Measurements from ENCODE around the gene GASK1A.

GASK1A gene

DNA sequence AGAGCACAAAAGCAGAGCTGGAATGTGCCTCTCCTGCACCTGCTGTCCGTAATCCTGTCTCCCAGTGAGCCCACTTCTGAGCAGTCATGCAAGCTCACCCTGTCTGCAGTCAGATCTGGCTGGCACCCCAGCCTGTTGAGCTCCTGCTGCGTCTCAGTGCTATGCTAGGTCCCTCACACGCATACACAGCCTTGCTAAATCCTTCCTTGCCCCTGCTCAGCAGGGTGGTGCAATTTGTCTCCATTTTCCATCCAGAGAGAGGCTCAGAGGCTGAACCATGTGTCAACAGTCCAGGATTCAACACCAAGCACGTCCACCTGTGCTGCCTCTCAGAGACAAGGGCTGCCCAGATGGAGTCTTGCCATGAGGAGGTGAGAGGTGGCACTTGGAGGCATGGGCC lies 115.7 kb downstream of the GASK1A start:
- DNase-seq (ENCODE audit: low spot score in 2 of 2) (no peak), ATAC-seq (ENCODE audit: low read depth) (no peak)
- Mint-ChIP-seq H3K36me3 (peaks cover 8% of the 10 kb centered on the region), H3K4me1 (peaks cover 8% of the 10 kb centered on the region), H3K9me3 (no peaks in the 10 kb centered on the region), H3K27ac (no peak overlapping the region), H3K27me3 (peaks cover 2% of the 10 kb centered on the region), H3K4me3 (no peak overlapping the region)

DNA sequence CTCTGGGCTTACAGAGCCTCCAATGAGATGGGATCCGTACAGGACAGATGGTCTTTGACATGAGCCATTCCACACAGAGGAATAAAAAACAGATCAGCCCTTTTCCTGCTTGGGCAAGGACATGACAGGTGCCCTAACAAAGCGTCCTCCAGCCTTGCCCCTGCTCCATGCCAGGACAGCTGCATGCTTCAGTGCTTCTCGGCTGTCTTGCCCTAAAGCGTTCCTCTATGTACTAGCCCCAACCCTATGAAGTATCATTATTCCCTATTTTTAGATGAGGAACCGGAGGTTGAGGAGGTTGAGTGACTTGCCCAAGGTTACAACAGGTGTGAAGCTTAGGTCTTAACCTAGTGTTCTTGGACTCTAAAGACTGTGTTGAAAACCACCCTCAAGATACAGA lies 116.3 kb downstream of the GASK1A start:
- ATAC-seq (ENCODE audit: low read depth) (no peak), DNase-seq (ENCODE audit: low spot score in 2 of 2) (no peak)
- peaks cover 7% of the 10 kb centered on the region for H3K4me1 Mint-ChIP-seq
- H3K4me3 Mint-ChIP-seq: no peak overlapping the region
- peaks cover 6% of the 10 kb centered on the region for H3K36me3 Mint-ChIP-seq
- H3K27ac Mint-ChIP-seq: no peak overlapping the region
- peaks cover under 1% of the 10 kb centered on the region for H3K27me3 Mint-ChIP-seq
- no peaks in the 10 kb centered on the region for H3K9me3 Mint-ChIP-seq

DNA sequence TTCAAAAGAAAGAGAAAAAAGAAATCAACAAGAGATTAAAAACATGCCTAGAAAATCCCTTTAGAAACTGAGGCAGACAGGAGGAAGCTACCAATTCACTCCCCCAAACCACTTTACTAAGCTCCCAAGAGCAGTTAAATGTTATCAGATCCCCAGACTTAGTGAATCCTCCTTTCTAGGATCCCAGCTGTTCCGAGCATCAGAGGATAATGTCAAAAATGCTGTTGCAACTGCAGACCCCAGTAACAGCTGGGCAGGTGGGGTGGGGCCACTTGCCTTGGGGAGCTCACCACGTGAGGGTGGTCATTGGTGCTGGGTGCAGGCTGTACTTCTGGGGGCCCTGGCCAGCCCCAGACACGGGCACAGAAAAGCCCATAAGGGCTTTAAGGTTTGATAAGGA lies 117.7 kb downstream of the GASK1A start:
- ATAC-seq (ENCODE audit: low read depth) (no peak), DNase-seq (ENCODE audit: low spot score in 2 of 2) (no peak)
- Mint-ChIP-seq H3K4me3 (no peak overlapping the region), H3K27me3 (no peaks in the 10 kb centered on the region), H3K4me1 (peaks cover 2% of the 10 kb centered on the region), H3K27ac (no peak overlapping the region), H3K36me3 (peaks cover 6% of the 10 kb centered on the region), H3K9me3 (no peaks in the 10 kb centered on the region)

DNA sequence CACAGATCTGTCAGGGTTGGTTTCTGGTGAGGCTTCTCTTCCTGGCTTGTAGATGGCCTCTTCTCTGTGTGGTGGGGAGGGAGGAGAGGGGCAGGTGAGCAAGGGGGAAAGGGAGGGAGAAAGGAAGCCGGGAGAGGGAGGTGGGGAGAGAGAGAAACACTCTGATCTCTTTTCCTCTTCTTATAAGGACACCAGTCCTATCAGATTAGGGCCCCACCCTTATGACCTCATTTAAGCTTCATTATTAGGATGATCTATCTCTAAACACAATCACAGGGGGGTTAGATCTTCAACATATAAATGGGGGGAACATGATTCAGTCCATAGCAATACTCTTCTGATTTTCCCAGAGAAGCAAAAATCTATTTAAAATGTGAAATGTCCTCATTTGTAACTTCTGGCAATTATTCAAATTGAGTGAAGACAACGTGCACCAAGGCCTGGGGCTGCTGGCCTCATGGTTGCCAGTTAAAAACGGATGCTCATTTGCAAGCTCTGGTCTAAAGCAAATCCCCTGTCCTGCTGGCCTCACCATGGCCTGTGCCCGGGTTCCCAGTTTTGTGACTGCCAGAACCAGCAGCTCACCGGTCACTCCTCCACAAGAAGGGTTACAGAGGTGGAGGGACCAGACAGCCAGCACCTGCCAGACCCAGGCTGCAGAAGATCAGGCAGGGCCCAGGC lies 118.4 kb downstream of the GASK1A start:
- Mint-ChIP-seq H3K27me3 (no peaks in the 10 kb centered on the region), H3K4me1 (no peaks in the 10 kb centered on the region), H3K4me3 (no peak overlapping the region), H3K27ac (no peak overlapping the region), H3K36me3 (peaks cover 6% of the 10 kb centered on the region), H3K9me3 (no peaks in the 10 kb centered on the region)
- DNase-seq (ENCODE audit: low spot score in 2 of 2) (no peak), ATAC-seq (ENCODE audit: low read depth) (no peak)

DNA sequence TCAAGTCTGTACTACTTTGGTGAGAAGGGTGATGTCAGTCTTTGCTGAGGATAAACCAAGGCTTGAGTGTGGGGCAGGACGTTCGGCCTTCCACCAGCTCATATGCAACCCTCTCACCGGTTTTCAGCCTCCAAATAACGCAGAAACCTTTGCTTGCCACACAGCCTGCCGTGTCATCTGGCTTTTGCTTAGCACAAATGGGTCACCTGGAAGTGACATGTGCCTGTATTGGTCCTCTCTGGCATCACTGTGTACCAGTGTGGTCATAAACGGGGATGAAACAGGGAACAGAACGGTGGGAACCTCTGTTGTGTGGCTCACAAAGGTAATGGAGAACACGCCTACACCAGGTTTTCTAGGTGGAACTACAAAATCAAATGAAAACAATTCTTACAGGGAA lies 119.7 kb downstream of the GASK1A start:
- peaks cover 6% of the 10 kb centered on the region for H3K36me3 Mint-ChIP-seq
- no peak overlapping the region for H3K4me3 Mint-ChIP-seq
- DNase-seq (ENCODE audit: low spot score in 2 of 2) (no peak), ATAC-seq (ENCODE audit: low read depth) (no peak)
- H3K27me3 Mint-ChIP-seq: no peaks in the 10 kb centered on the region
- no peaks in the 10 kb centered on the region for H3K4me1 Mint-ChIP-seq
- no peak overlapping the region for H3K27ac Mint-ChIP-seq
- no peaks in the 10 kb centered on the region for H3K9me3 Mint-ChIP-seq

DNA sequence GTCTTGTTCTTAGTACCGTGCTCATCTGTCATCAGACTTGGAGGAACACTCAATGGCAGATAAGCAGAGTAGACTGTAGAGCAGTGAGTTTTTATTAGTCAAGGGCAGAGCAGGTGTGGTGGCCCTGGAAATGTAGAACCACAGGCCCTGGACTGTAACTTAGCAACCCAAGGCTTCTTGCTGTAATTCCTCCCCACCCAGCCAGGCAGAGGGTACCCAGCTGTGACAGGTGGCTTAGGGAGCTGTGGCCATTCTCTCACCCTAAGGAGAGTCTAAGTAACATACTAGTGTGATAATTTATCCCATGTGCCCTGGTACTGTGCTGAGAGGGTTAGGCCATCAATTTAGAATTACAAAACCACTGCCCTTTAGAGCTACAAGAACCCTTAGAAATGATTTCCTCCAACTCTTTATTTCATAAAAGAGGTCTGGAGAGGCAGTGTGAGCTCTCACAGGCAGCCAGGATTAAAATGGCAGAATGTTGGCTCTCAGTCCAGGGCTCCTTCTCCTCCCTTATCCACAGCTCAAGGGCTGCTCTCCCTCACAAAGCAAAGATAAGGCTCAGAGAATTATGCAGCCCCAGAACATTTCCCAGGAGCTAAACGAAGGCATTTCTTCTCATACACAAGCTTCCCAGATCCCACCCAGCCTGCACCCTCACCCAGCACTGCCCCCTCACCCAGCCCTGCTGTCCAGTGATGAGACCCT lies 123.8 kb downstream of the GASK1A start:
- Mint-ChIP-seq H3K27ac (no peak overlapping the region), H3K36me3 (no peaks in the 10 kb centered on the region), H3K9me3 (no peaks in the 10 kb centered on the region), H3K27me3 (peaks cover under 1% of the 10 kb centered on the region), H3K4me3 (no peak overlapping the region), H3K4me1 (peaks cover 11% of the 10 kb centered on the region)
- ATAC-seq (ENCODE audit: low read depth) (no peak), DNase-seq (ENCODE audit: low spot score in 2 of 2) (no peak)

DNA sequence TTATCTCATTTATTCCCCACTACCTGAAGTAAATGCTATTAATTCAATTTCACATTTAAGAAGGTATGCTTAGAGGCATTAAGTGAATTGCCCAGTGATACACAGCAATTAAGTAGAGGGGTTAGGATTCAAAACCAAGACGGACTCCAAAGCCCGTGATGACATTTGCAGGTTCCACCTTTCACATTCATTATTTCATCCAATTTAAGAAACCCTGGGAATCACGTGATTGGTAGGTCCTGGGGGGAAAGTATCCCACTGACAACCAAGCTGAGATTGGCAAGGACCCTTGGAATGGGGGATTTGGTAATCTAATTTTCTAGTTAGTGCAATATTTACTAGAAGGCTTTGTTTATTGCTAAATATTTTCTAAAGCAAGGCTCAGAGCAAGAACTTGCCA lies 124.9 kb downstream of the GASK1A start:
- no peak overlapping the region for H3K4me3 Mint-ChIP-seq
- DNase-seq (ENCODE audit: low spot score in 2 of 2): no peak
- peaks cover 11% of the 10 kb centered on the region for H3K4me1 Mint-ChIP-seq
- no peak for ATAC-seq (ENCODE audit: low read depth)
- H3K27me3 Mint-ChIP-seq: peaks cover 1% of the 10 kb centered on the region
- H3K36me3 Mint-ChIP-seq: no peaks in the 10 kb centered on the region
- H3K27ac Mint-ChIP-seq: no peak overlapping the region
- no peaks in the 10 kb centered on the region for H3K9me3 Mint-ChIP-seq

DNA sequence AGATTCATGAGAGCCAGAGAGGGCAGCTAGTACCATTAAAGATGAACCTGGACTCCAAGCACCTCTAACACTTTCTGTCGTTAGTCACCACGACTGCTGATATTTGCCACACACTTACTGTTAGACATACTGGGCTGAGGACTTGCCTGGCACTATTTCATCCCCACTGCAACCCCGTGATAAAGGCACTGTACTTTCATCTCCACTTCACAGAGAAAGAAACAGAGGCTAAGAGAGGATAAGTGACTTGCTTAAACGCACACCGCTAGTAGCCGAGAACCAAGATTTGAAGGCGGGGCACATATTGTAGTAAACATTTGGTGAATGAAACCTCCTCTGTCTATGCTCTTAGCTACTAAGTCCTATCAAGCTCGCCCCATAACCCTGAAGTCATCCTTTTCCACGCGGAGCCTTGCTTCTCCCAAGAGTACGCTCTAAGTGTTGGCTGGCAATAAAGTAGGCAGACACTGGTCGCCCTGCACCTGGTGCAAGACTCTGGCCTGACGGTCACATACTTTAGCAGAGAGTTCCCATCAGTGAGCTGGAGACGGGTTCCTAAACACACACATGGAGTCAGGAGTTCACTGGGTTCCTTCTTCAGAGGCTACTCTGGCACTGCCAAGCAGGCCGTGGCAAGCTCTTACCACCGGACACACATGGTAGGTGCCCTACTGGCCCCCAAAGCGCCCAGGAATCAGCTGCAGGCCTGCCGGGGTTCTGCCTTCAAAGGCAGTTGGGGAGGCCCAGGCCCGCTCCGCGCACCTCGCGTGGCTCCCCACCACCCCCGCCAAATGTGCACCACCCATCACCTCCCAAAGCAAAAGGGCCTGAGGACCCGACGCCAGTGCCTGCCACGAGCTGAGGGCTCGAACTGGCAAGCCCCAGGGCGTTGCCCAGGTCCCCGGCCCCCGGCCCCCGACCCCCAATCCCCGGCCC lies 125.8 kb downstream of the GASK1A start:
- Mint-ChIP-seq H3K4me3 (peak overlapping the region; percentile 51), H3K27me3 (peaks cover 1% of the 10 kb centered on the region), H3K9me3 (no peaks in the 10 kb centered on the region), H3K36me3 (no peaks in the 10 kb centered on the region), H3K4me1 (peaks cover 11% of the 10 kb centered on the region), H3K27ac (no peak overlapping the region)
- DNase-seq (ENCODE audit: low spot score in 2 of 2) (peak in 1 of 2 donors; percentile 13), ATAC-seq (ENCODE audit: low read depth) (no peak)

DNA sequence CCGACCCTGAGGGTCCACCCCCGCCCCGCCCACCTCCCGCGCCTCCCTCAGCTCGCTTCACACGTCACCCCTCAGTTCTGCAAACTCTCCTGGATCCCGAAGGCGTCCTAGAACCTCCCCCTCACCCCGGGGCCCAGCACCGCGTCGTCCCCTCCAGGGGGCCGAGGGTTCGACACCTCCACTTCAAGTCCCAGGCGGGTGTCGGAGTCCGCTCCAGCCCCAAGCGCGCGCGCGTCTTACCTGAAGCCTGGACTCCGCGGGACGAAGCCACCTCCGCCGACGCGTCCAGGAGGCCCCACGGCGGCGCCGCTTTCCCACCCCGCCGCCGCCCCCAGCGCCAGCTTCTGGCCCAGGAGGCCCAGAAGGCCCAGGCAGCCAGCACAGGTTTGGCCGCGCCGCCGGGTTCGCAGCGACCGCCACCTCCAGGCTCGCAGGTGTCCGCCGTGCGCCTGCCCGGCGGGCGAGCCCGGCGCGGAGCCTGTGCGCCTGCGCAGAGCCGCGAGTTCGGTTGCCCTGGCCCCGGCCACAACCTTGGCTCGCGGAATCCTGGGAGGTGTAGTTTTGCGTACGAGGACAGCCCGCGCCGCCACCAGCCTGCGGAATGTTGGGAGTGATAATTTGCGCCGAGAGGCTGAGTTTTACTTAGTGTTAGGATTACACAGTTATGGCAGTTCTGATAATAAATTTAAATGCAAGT lies 126.6 kb downstream of the GASK1A start, which contains the start of gene POMGNT2:
TSS of gene POMGNT2 (minus strand) at position 484 of the 697 bp plus-strand sequence. CDS start 24,648 bp downstream, outside the sequence.
- Mint-ChIP-seq H3K4me1 (peaks cover 11% of the 10 kb centered on the region), H3K36me3 (no peaks in the 10 kb centered on the region), H3K4me3 (peak within 1 kb of the TSS; percentile 83), H3K27ac (no peak within 1 kb of the TSS), H3K27me3 (peaks cover 1% of the 10 kb centered on the region), H3K9me3 (no peaks in the 10 kb centered on the region)
- DNase-seq (ENCODE audit: low spot score in 2 of 2) (peak; percentile 73 to 84), ATAC-seq (ENCODE audit: low read depth) (peak; percentile 98)

DNA sequence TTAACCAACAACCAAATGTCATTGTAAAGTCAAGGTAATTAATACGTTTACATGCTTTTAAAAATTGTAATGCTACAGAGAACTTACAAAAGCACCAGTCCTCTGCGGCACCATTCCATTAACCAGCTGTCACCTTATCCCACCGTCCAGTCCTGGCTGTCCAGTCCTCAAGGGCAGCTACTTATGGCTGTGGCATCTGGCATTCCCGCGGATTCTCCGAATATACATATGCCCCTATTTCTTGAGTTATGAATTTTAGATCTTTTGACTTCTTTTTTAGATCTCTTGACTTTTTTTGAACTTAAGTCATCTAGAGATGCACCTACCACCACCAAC lies 127.2 kb downstream of the GASK1A start:
- H3K27me3 Mint-ChIP-seq: peaks cover 1% of the 10 kb centered on the region
- H3K4me3 Mint-ChIP-seq: peak overlapping the region; percentile 76
- DNase-seq (ENCODE audit: low spot score in 2 of 2) (no peak), ATAC-seq (ENCODE audit: low read depth) (no peak)
- no peaks in the 10 kb centered on the region for H3K36me3 Mint-ChIP-seq
- H3K27ac Mint-ChIP-seq: no peak overlapping the region
- no peaks in the 10 kb centered on the region for H3K9me3 Mint-ChIP-seq
- H3K4me1 Mint-ChIP-seq: peaks cover 11% of the 10 kb centered on the region

Measured in memory B cell (primary cell).